Esophagus (tissue), 2 donors: ENCODE data around the gene LMOD2. TPM values are rescaled to one million over a fixed set of nuclear protein-coding genes. Genes with fewer than 3 reads are reported as not detected.
"Not testable (repeated sequence)": the region's sequence is repeated elsewhere in the genome, so short reads cannot be mapped to it uniquely, and the experiment has no call there.

Experiments
- H3K27ac ChIP-seq, 2 donors: one replicate each; pipeline ENCODE4 v1.5.1; 2013; ENCODE audit warnings: low read depth in 2 of 2, mild to moderate bottlenecking in 2 of 2, inconsistent platforms in 1 of 2, low read length in 1 of 2, moderate library complexity in 1 of 2
- H3K27me3 ChIP-seq, 2 donors: one replicate each; pipeline ENCODE4 v1.6.1; 2013; ENCODE audit warnings: low read length in 2 of 2, control low read depth in 1 of 2, mild to moderate bottlenecking in 1 of 2; ENCODE audit not compliant: insufficient read depth in 2 of 2, control insufficient read depth in 1 of 2
- H3K36me3 ChIP-seq, 2 donors: one replicate each; pipeline ENCODE4 v1.6.1; 2013; ENCODE audit warnings: low read length in 1 of 2; ENCODE audit not compliant: control insufficient read depth in 2 of 2, insufficient read depth in 2 of 2
- H3K4me1 ChIP-seq, 2 donors: one replicate each; pipeline ENCODE4 v1.6.1; 2013; ENCODE audit warnings: low read length in 1 of 2; ENCODE audit not compliant: control insufficient read depth in 2 of 2, insufficient read depth in 2 of 2
- H3K4me3 ChIP-seq, 2 donors: one replicate each; pipeline ENCODE4 v1.5.1; 2013; ENCODE audit warnings: low read length in 2 of 2, mild to moderate bottlenecking in 2 of 2, low read depth in 1 of 2, moderate library complexity in 1 of 2
- H3K9me3 ChIP-seq, 2 donors: one replicate each; pipeline ENCODE4 v1.6.1; 2013; ENCODE audit warnings: mild to moderate bottlenecking in 2 of 2, low read depth in 1 of 2, low read length in 1 of 2, moderate library complexity in 1 of 2; ENCODE audit not compliant: control insufficient read depth in 2 of 2, insufficient read depth in 1 of 2
- WGBS, 2 donors: extraction: QIAGEN DNeasy Blood & Tissue Kit; methylation state at CpG; one replicate each; pipeline ENCODE4 v1.1.7; 2013; 5-methylcytosine and 5-hydroxymethylcytosine counted together
- polyA plus RNA-seq, 2 donors: library from polyadenylated mRNA; stranded (reverse); fragments of 200-250 nt; gene quantifications; one replicate each; pipeline ENCODE4 v1.2.3, GENCODE V29; 2013
- donor health status: healthy with polysubstance abuse.
- donor health status: Bipolar disorder and iron deficiency.

Gene LMOD2
- polyA plus RNA-seq, 2 donors, result 0.01 to 0.02 TPM

DNA sequence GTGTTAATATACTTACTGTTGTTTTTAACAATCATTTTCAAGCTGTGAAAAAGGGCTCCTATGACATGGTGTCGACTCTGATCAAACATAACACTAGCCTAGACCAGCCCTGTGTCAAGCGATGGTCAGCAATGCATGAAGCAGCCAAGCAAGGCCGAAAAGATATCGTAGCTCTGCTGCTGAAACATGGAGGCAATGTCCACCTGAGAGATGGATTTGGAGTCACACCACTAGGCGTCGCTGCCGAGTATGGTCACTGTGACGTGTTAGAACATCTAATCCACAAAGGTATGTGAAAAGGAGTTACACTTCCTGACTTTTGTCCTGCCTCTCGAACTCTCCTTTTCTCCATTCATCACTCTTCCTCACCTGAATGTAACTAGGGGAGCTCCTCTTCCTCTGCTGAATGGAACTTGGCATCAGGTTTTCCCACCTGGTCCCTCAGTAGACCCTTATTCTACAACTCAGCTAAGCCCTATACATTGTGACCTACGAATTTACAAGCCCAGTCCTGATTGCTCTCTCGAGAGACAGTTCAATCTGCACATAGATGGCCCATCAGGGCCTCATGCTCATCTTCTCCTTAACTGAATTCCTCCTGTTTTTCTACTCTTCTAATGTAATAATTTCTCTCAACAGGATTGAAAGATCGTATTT, 31.0 kb upstream of the LMOD2 start:
- no peaks in the 10 kb centered on the region for H3K9me3 ChIP-seq
- H3K27me3 ChIP-seq, result no peaks in the 10 kb centered on the region
- 60 to 62% methylated on average over 12 of the region's 12 CpGs for WGBS, 2 donors
- no peak overlapping the region for H3K27ac ChIP-seq
- H3K4me1 ChIP-seq, result no peaks in the 10 kb centered on the region
- no peaks in the 10 kb centered on the region for H3K36me3 ChIP-seq
- no peak overlapping the region for H3K4me3 ChIP-seq

DNA sequence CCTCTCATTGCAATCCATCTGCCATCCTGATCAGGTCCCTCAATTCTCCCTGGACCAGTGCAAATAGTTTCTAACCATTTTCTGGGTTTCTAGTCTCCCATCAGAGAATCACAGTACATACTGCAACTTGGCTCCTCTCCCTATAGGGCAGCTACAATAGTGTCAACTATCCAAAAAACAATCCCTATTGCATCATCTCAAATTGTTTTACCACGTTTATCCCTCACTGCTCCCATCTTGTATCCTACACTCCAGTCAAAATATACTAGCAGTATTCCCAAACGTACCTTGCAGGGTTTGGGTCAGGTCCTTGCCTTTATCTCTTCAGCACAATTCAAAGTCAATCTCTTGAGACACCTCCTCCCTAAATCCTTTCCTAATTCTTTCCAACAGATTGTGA, 30.4 kb upstream of the LMOD2 start:
- H3K4me3 ChIP-seq, result no peak overlapping the region
- no peaks in the 10 kb centered on the region for H3K4me1 ChIP-seq
- no peaks in the 10 kb centered on the region for H3K27me3 ChIP-seq
- no peaks in the 10 kb centered on the region for H3K36me3 ChIP-seq
- no peak overlapping the region for H3K27ac ChIP-seq
- WGBS, 2 donors, result 54 to 69% methylated on average over 2 of the region's 2 CpGs
- H3K9me3 ChIP-seq, result no peaks in the 10 kb centered on the region

DNA sequence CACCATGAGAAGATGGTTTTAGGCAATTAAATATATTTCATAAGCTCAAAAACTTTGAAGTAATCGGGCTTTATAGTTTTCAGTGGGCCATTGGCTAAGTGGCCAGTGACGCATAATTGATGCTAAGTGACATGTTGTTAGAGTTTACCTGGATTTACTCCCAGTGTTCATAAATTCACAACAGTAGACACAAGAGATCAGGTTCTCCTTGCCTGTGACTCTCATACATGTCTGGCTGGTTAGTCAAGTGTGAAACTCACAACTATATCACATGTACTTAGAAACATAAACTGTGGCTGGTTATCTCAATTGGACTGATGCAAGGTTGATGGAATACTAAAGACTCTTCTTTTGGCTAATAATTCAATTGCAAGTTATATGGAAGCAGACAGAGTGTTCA, 27.8 kb upstream of the LMOD2 start:
- H3K27me3 ChIP-seq, result no peaks in the 10 kb centered on the region
- WGBS, 2 donors, result 88 to 93% methylated on average over 2 of the region's 2 CpGs
- H3K27ac ChIP-seq, result no peak overlapping the region
- no peaks in the 10 kb centered on the region for H3K36me3 ChIP-seq
- no peaks in the 10 kb centered on the region for H3K4me1 ChIP-seq
- no peak overlapping the region for H3K4me3 ChIP-seq
- no peaks in the 10 kb centered on the region for H3K9me3 ChIP-seq

DNA sequence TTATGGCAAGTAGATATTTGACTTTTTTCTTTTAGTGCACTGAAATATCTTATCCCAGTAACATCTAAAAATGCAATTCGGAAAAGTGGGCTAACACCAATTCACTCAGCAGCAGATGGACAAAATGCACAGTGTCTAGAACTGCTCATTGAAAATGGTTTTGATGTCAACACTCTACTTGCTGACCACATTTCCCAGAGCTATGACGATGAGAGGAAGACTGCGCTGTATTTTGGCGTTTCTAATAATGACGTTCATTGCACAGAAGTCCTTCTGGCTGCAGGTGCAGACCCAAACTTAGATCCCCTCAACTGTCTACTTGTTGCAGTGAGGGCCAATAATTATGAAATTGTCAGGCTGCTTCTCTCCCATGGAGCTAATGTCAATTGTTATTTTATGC, 26.8 kb upstream of the LMOD2 start:
- 91 to 92% methylated on average over 5 of the region's 5 CpGs for WGBS, 2 donors
- H3K4me3 ChIP-seq, result no peak overlapping the region
- no peaks in the 10 kb centered on the region for H3K36me3 ChIP-seq

DNA sequence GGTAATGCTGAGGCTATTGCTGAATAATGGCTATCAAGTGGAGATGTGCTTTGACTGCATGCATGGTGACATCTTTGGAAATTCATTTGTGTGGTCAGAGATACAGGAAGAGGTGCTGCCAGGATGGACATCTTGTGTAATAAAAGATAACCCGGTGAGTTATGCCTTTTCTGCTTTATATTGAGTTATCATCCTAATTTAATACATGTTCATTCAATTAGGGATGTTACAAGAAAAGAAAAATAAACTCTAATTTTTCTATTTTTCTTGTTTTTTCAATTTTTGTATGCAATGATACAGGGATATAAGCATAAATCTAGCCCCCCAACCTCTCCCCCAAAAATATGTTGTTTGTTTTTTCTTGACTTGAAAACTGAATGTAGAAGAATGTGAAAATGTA, 26.4 kb upstream of the LMOD2 start:
- 82 to 91% methylated on average over 1 of the region's 1 CpG for WGBS, 2 donors
- H3K4me3 ChIP-seq, result no peak overlapping the region

More for the DNA sequence above, 26.8 kb upstream of the LMOD2 start:
- Histone ChIP-seq H3K4me1 (no peaks in the 10 kb centered on the region), H3K9me3 (no peaks in the 10 kb centered on the region), H3K27me3 (no peaks in the 10 kb centered on the region), H3K27ac (no peak overlapping the region)

DNA sequence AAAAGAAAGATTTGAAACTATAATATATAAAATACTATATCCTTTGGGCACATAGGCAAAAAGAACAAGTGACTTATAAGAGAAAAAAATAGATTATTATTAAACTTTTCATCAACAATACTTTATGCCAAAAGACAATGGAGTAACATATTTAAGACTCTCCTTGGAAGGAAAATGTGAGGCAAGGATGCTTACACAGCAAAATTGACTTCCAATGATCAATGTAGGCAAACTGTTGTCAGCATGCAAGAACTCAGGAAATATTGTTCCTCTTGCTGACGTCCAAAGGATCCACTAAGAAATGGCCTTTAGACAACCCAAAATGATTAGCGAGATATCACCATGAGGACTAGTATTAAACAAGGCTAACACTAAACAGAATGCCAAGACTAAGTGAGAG, 22.9 kb upstream of the LMOD2 start:
- 82 to 85% methylated on average over 2 of the region's 2 CpGs for WGBS, 2 donors
- Histone ChIP-seq H3K36me3 (no peaks in the 10 kb centered on the region), H3K27ac (no peak overlapping the region)

More for the DNA sequence above, 26.4 kb upstream of the LMOD2 start:
- Histone ChIP-seq H3K36me3 (no peaks in the 10 kb centered on the region), H3K9me3 (no peaks in the 10 kb centered on the region), H3K4me1 (no peaks in the 10 kb centered on the region), H3K27ac (no peak overlapping the region), H3K27me3 (no peaks in the 10 kb centered on the region)

DNA sequence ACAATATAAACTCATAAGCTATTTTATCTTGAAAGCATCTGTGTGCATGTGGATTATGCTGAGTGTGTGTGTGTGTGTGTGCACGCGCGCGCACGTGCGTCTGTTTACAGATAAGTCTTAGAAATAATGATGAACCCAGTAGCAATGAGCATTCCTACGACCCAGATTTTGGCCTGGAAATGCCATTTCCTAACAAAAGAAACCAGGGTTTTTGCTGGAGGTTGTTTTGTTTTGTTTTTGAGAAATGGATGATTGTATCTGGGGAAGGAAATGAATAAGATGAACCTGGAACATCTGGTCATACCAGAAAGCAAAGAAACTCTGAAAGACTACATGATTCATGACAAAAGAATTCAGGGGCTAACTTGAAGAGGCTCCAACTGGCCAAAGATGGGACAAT, 22.1 kb upstream of the LMOD2 start:
- no peaks in the 10 kb centered on the region for H3K9me3 ChIP-seq
- no peak overlapping the region for H3K4me3 ChIP-seq
- no peak overlapping the region for H3K27ac ChIP-seq
- no peaks in the 10 kb centered on the region for H3K36me3 ChIP-seq
- H3K4me1 ChIP-seq, result no peaks in the 10 kb centered on the region
- 70 to 75% methylated on average over 7 of the region's 7 CpGs for WGBS, 2 donors
- no peaks in the 10 kb centered on the region for H3K27me3 ChIP-seq

More for the DNA sequence above, 22.9 kb upstream of the LMOD2 start:
- Histone ChIP-seq H3K4me3 (no peak overlapping the region), H3K9me3 (no peaks in the 10 kb centered on the region), H3K27me3 (no peaks in the 10 kb centered on the region), H3K4me1 (no peaks in the 10 kb centered on the region)

DNA sequence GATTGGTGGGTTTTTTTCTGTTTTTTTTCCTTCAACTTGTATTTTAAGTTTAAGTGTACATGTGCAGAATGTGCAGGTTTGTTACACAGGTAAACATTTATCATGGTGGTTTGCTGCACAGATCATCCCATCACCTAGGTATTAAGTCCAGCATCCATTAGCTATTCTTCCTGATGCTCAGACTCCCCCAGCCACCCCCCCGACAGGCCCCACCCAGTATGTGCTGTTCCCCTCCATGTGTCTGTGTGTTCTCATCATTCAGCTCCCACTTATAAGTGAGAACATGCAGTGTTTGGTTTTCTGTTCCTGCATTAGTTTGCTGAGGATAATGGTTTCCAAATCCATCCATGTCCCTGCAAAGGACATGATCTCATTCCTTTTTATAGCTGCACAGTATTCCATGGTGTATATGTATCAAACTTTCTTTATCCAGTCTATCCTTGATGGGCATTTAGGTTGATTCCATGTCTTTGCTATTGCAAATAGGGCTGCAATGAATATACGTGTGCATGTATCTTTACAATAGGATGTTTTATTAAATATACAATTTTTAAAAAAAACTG, 21.6 kb upstream of the LMOD2 start:
- H3K27ac ChIP-seq, H3K36me3 ChIP-seq, H3K9me3 ChIP-seq, H3K4me1 ChIP-seq, H3K4me3 ChIP-seq, H3K27me3 ChIP-seq: not testable (repeated sequence)
- 70 to 84% methylated on average over 2 of the region's 2 CpGs for WGBS, 2 donors

DNA sequence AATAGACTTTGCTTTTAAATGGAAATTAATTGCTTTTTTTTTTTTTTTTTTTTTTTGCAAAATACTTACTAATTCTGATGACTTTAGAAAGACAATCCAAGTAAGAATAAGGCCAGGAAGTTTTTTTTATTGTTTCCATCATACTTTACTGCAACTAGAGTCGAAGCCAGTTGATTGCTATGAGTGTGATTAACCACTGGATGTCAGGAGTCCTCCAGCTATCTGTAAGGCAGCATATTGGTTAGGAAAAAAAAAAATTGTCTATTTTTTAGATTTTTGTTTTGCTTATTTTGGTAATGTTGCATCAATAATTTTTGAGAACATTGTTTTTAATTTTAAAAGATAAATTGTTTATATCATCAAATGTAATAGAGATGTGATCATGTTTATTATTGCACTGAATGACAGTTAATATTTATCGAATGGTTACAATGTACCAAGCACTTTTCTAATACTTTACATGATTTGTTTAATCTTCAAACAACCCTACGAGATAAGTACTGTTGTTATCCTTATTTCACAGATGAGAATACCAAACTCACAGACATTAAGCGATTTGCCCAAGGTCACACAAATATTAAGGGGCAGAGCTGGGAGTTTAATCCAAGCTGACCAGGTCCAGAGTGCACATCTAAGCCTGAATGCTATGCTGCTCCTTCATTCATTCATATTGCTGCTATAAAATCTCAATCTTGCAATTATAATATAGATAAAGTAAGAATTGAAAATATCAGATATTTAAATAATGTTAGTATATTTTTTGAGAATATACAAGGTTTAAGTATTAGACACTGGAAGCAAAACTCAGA, 19.9 kb upstream of the LMOD2 start:
- no peak overlapping the region for H3K4me3 ChIP-seq
- H3K27me3 ChIP-seq, result no peaks in the 10 kb centered on the region
- H3K9me3 ChIP-seq, result no peaks in the 10 kb centered on the region
- no peak overlapping the region for H3K27ac ChIP-seq
- H3K4me1 ChIP-seq, result no peaks in the 10 kb centered on the region
- WGBS, 2 donors, result 35 to 44% methylated on average over 4 of the region's 4 CpGs
- H3K36me3 ChIP-seq, result no peaks in the 10 kb centered on the region
